Panc1 (cell line): ENCODE measurements around the gene KCNIP4. TPM values are rescaled to one million over a fixed set of nuclear protein-coding genes. Genes with fewer than 3 reads are reported as not detected.

Experiments
- ATAC-seq: fragments of 200-7000 bp; cut with Tn5 transposase; 2 replicates; pipeline ENCODE4 v1.9.1; 2020; ENCODE audit warnings: mild to moderate bottlenecking, moderate library complexity
- BruUV-seq: library from RNA; stranded (reverse); fragments of 400-500 nt; replicated peaks from 2 replicates; lab custom pipeline; 2021; lab: Mats Ljungman, UMichigan
- CTCF ChIA-PET: fragments of 300-600 bp; sonication (Branson Sonifier 250); formaldehyde crosslinking; loops from one replicate; lab custom pipeline; 2022; ENCODE audit warnings: antibody characterized with exemption; lab: Charles Lee
- POLR2A ChIA-PET: fragments of 300-600 bp; sonication (Branson Sonifier 250); formaldehyde crosslinking; loops from one replicate; lab custom pipeline; 2022; ENCODE audit warnings: antibody characterized with exemption; lab: Charles Lee
- DNase-seq: peaks from one replicate; pipeline ENCODE4 v3.0.0-alpha.2; 2010; ENCODE audit warnings: low read depth, low spot score
- H3K27ac ChIP-seq: 2 replicates; pipeline ENCODE4 v1.5.1; 2011; ENCODE audit warnings: mild to moderate bottlenecking, low read length, inconsistent platforms
- H3K27me3 ChIP-seq: fragments of 200-500 bp; sonication (Bioruptor generic); 2 replicates; pipeline ENCODE4 v1.6.0; 2014; ENCODE audit warnings: low read length, inconsistent platforms; ENCODE audit not compliant: control insufficient read depth, insufficient read depth
- H3K36me3 ChIP-seq: fragments of 200-500 bp; sonication (Bioruptor generic); 2 replicates; pipeline ENCODE4 v1.5.1; 2014; ENCODE audit warnings: inconsistent platforms, mild to moderate bottlenecking, low read length, moderate library complexity; ENCODE audit not compliant: control insufficient read depth, insufficient read depth
- H3K4me1 ChIP-seq: 2 replicates; pipeline ENCODE4 v1.5.1; 2011; ENCODE audit warnings: inconsistent platforms, mild to moderate bottlenecking, low read length, moderate library complexity; ENCODE audit not compliant: control insufficient read depth, insufficient read depth
- H3K4me3 ChIP-seq, 2 experiments: 2 replicates each; pipeline ENCODE4 v1.5.1; 2011 to 2012; ENCODE audit warnings: low read depth in 2 of 2, low read length in 2 of 2, mild to moderate bottlenecking in 2 of 2, inconsistent platforms in 1 of 2, moderate library complexity in 1 of 2
- H3K9me3 ChIP-seq: fragments of 200-500 bp; sonication (Bioruptor generic); 2 replicates; pipeline ENCODE4 v1.5.1; 2014; ENCODE audit warnings: low read depth, mild to moderate bottlenecking, inconsistent platforms, low read length, moderate library complexity; ENCODE audit not compliant: control insufficient read depth, insufficient read depth
- CTCF ChIP-seq: fragments of 450-650 bp; IDR thresholded peaks from 2 replicates; pipeline ENCODE4 v1.5.1; 2017; ENCODE audit warnings: mild to moderate bottlenecking
- POLR2AphosphoS5 ChIP-seq: IDR thresholded peaks from 2 replicates; pipeline ENCODE4 v1.6.1; 2012; ENCODE audit warnings: mild to moderate bottlenecking, low read depth, low read length, moderate library complexity
- SIN3A ChIP-seq: IDR thresholded peaks from 2 replicates; pipeline ENCODE4 v1.6.1; 2012; ENCODE audit warnings: low read depth, mild to moderate bottlenecking, low read length, moderate library complexity, borderline replicate concordance; ENCODE audit not compliant: insufficient read depth
- TCF7L2 ChIP-seq: IDR thresholded peaks from 2 replicates; pipeline ENCODE4 v1.6.1; 2011; ENCODE audit warnings: mild to moderate bottlenecking, low read depth, low read length, inconsistent platforms
- in situ Hi-C: cut with HindIII; loops from 2 replicates; pipeline ENCODE4 v1.10.0; 2016; ENCODE audit warnings: low sequenced_read_pairs, low pct_unique_long_range_greater_than_20kb
- intact Hi-C: fragments of 100-400 bp; cut with micrococcal nuclease; formaldehyde crosslinking; loops from one replicate; pipeline ENCODE4 v1.10.0; 2022; ENCODE audit not compliant: unreplicated experiment
- total RNA-seq: library from RNA; stranded (reverse); gene quantifications from one replicate; pipeline ENCODE4 v1.2.1, GENCODE V29; 2021; ENCODE audit not compliant: unreplicated experiment
- TF ChIP-seq, protein P1 (sequence below), 2 experiments: IDR thresholded peaks; 2 replicates each; pipeline ENCODE4 v1.6.1; 2011 to 2012; ENCODE audit warnings: low read depth in 2 of 2, control low read depth in 1 of 2, low read length in 1 of 2, mild to moderate bottlenecking in 1 of 2, moderate library complexity in 1 of 2; ENCODE audit not compliant: insufficient read depth in 1 of 2

KCNIP4 gene
- total RNA-seq, 1 experiment from 2014 or later, result not detected

GRCh38 chr4:21982087-21982486, 33.5 kb upstream of the KCNIP4 start:
- CTCF ChIA-PET, result no interaction called here
- no TSS peak for BruUV-seq

DNA sequence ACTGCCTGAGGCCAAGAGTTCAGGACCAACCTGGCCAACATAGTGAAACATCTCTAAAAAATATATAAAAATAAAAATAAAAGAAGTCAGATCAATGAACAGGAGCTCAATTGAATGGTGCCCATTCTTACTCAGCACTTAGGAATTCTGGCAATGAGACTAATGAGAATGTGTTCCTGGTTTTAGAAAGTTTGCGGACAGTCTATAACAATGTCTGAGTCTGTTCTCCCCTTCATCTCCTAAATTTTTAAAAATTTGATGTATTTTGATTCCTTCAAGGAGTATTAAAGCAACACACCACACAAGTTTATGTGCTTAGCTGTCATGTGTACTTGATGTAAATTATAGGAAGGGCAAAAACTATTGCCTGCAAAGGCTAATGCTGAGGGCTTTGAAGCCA, 30.6 kb upstream of the KCNIP4 start:
- ATAC-seq (no peak), DNase-seq (no peak)
- no peak overlapping the region for H3K27ac ChIP-seq
- H3K4me1 ChIP-seq, result no peaks in the 10 kb centered on the region
- H3K4me3 ChIP-seq, result no peak overlapping the region
- in situ Hi-C loops, result no loop called here
- no peaks in the 10 kb centered on the region for H3K27me3 ChIP-seq
- no peaks in the 10 kb centered on the region for H3K9me3 ChIP-seq
- no peaks in the 10 kb centered on the region for H3K36me3 ChIP-seq
- CTCF ChIA-PET, result no interaction called here
- POLR2A ChIA-PET, result no interaction called here
- intact Hi-C loops, result no loop called here
- TF ChIP-seq CTCF, result no peak
- TF ChIP-seq, protein P1, sequence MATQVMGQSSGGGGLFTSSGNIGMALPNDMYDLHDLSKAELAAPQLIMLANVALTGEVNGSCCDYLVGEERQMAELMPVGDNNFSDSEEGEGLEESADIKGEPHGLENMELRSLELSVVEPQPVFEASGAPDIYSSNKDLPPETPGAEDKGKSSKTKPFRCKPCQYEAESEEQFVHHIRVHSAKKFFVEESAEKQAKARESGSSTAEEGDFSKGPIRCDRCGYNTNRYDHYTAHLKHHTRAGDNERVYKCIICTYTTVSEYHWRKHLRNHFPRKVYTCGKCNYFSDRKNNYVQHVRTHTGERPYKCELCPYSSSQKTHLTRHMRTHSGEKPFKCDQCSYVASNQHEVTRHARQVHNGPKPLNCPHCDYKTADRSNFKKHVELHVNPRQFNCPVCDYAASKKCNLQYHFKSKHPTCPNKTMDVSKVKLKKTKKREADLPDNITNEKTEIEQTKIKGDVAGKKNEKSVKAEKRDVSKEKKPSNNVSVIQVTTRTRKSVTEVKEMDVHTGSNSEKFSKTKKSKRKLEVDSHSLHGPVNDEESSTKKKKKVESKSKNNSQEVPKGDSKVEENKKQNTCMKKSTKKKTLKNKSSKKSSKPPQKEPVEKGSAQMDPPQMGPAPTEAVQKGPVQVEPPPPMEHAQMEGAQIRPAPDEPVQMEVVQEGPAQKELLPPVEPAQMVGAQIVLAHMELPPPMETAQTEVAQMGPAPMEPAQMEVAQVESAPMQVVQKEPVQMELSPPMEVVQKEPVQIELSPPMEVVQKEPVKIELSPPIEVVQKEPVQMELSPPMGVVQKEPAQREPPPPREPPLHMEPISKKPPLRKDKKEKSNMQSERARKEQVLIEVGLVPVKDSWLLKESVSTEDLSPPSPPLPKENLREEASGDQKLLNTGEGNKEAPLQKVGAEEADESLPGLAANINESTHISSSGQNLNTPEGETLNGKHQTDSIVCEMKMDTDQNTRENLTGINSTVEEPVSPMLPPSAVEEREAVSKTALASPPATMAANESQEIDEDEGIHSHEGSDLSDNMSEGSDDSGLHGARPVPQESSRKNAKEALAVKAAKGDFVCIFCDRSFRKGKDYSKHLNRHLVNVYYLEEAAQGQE (IDR thresholded peaks at IDR 0.05; ENCODE audit: insufficient read depth in 1 of 2, low read depth in 2 of 2, low read length in 1 of 2), result no peak
- BruUV-seq, result no TSS peak

More at GRCh38 chr4:21982087-21982486, 33.5 kb upstream of the KCNIP4 start:
- in situ Hi-C loops (no loop called here), intact Hi-C loops (no loop called here)
- DNase-seq (no peak), ATAC-seq (no peak)
- H3K27ac ChIP-seq, result no peak overlapping the region
- no peaks in the 10 kb centered on the region for H3K27me3 ChIP-seq
- H3K9me3 ChIP-seq, result no peaks in the 10 kb centered on the region
- no peaks in the 10 kb centered on the region for H3K36me3 ChIP-seq
- no peaks in the 10 kb centered on the region for H3K4me1 ChIP-seq
- H3K4me3 ChIP-seq, result no peak overlapping the region
- no peak for TF ChIP-seq POLR2AphosphoS5
- no peak for TF ChIP-seq TCF7L2
- no peak for TF ChIP-seq SIN3A
- TF ChIP-seq CTCF, result no peak
- TF ChIP-seq, protein P1 (IDR thresholded peaks at IDR 0.05; ENCODE audit: insufficient read depth in 1 of 2, low read depth in 2 of 2, low read length in 1 of 2), result no peak
- POLR2A ChIA-PET, result no interaction called here
